ENCODE data around the gene LAMC3. TPM values are rescaled to one million over a fixed set of nuclear protein-coding genes. Genes with fewer than 3 reads are reported as not detected.

Gene LAMC3
- total and polyA plus RNA-seq, 8 donors = 0.61 to 9.6 (median 0.93) TPM; not detected in 1

- peaks cover 0 to 59% (median 4%) of the 10 kb centered on the region in 3 donors for H3K27me3 ChIP-seq
- H3K4me3 ChIP-seq = no peak overlapping the region
- no peaks in the 10 kb centered on the region for H3K36me3 ChIP-seq
- 61 to 73% (median 64%) methylated on average over 5 of the region's 5 CpGs for WGBS, 5 donors
- H3K4me1 ChIP-seq = no peaks in the 10 kb centered on the region
- no peak for TF ChIP-seq CTCF (IDR thresholded peaks at IDR 0.05)
- TF ChIP-seq POLR2AphosphoS5 (IDR thresholded peaks at IDR 0.05) = no peak
- TF ChIP-seq POLR2A (IDR thresholded peaks at IDR 0.05) = no peak
- no peak for TF ChIP-seq EP300 (IDR thresholded peaks at IDR 0.05)
- intact Hi-C loops (cut with DNase I; ENCODE audit: low total_unique reads) = no loop called here
- DNase-seq = no peak
- H3K9me3 ChIP-seq = no peaks in the 10 kb centered on the region
- no peak overlapping the region for H3K27ac ChIP-seq
Measured at GRCh38 chr9:130985606-130986162, 23.3 kb upstream of the LAMC3 start.

GRCh38 chr9:130986356-130986965, 22.5 kb upstream of the LAMC3 start:
- Histone ChIP-seq H3K27ac (no peak overlapping the region), H3K4me3 (no peak overlapping the region), H3K9me3 (no peaks in the 10 kb centered on the region), H3K36me3 (no peaks in the 10 kb centered on the region), H3K27me3 (peaks cover 0 to 60% (median 8%) of the 10 kb centered on the region in 3 donors), H3K4me1 (no peaks in the 10 kb centered on the region)
- DNase-seq = no peak
- intact Hi-C loops (cut with DNase I; ENCODE audit: low total_unique reads) = no loop called here
- 47 to 53% (median 50%) methylated on average over 18 to 24 of the region's 24 CpGs for WGBS, 5 donors
- TF ChIP-seq POLR2AphosphoS5 (IDR thresholded peaks at IDR 0.05) = no peak

- Histone ChIP-seq H3K27me3 (peaks cover 0 to 63% (median 9%) of the 10 kb centered on the region in 3 donors), H3K27ac (no peak overlapping the region), H3K9me3 (no peaks in the 10 kb centered on the region), H3K4me1 (no peaks in the 10 kb centered on the region), H3K4me3 (no peak overlapping the region), H3K36me3 (no peaks in the 10 kb centered on the region)
- no peak for DNase-seq
- 64 to 78% (median 75%) methylated on average over 7 of the region's 7 CpGs for WGBS, 5 donors
- intact Hi-C loops (cut with DNase I; ENCODE audit: low total_unique reads) = no loop called here
- no peak for TF ChIP-seq POLR2A (IDR thresholded peaks at IDR 0.05)
- TF ChIP-seq POLR2AphosphoS5 (IDR thresholded peaks at IDR 0.05) = no peak
- TF ChIP-seq EP300 (IDR thresholded peaks at IDR 0.05) = no peak
- no peak for TF ChIP-seq CTCF (IDR thresholded peaks at IDR 0.05)
Measured at GRCh38 chr9:130987054-130987453, 21.9 kb upstream of the LAMC3 start.

- intact Hi-C loops (cut with DNase I; ENCODE audit: low total_unique reads) = no loop called here
- Histone ChIP-seq H3K4me1 (no peaks in the 10 kb centered on the region), H3K27ac (no peak overlapping the region), H3K9me3 (no peaks in the 10 kb centered on the region), H3K27me3 (peaks cover 0 to 71% (median 9%) of the 10 kb centered on the region in 3 donors), H3K4me3 (no peak overlapping the region), H3K36me3 (no peaks in the 10 kb centered on the region)
- TF ChIP-seq POLR2A (IDR thresholded peaks at IDR 0.05) (no peak), POLR2AphosphoS5 (IDR thresholded peaks at IDR 0.05) (no peak), CTCF (IDR thresholded peaks at IDR 0.05) (no peak), EP300 (IDR thresholded peaks at IDR 0.05) (no peak)
- WGBS, 5 donors = 57 to 73% (median 67%) methylated on average over 10 of the region's 10 CpGs
- no peak for DNase-seq
Measured at GRCh38 chr9:130987738-130988399, 21.1 kb upstream of the LAMC3 start.

- no peak for DNase-seq
- Histone ChIP-seq H3K27ac (no peak overlapping the region), H3K4me3 (no peak overlapping the region), H3K4me1 (no peaks in the 10 kb centered on the region), H3K9me3 (no peaks in the 10 kb centered on the region), H3K27me3 (peaks cover 0 to 76% (median 9%) of the 10 kb centered on the region in 3 donors), H3K36me3 (no peaks in the 10 kb centered on the region)
- intact Hi-C loops (cut with DNase I; ENCODE audit: low total_unique reads) = no loop called here
- TF ChIP-seq EP300 (IDR thresholded peaks at IDR 0.05) = no peak
- TF ChIP-seq CTCF (IDR thresholded peaks at IDR 0.05) = no peak
- no peak for TF ChIP-seq POLR2A (IDR thresholded peaks at IDR 0.05)
- no peak for TF ChIP-seq POLR2AphosphoS5 (IDR thresholded peaks at IDR 0.05)
- WGBS, 5 donors = 48 to 93% (median 72%) methylated on average over 2 of the region's 2 CpGs
Measured at GRCh38 chr9:130988400-130988747, 20.6 kb upstream of the LAMC3 start.

Data from stomach (tissue), 9 donors.